DOHH2 (cell line): ENCODE data around the gene INTS15.
A peak's percentile ranks its signal among the peaks of the same experiment; 100 is the strongest.

Experiments used
- H3F3A ChIP-seq: fragments of 200-600 bp; sonication (generic), shearing (Covaris generic); 2 replicates; pipeline ENCODE4 v1.6.0; 2016; ENCODE audit warnings: antibody characterized with exemption, mild to moderate bottlenecking; ENCODE audit not compliant: control insufficient read depth, insufficient read depth
- H3K27ac ChIP-seq: fragments of 200-600 bp; sonication (generic); 2 replicates; pipeline ENCODE4 v1.5.1; 2014; ENCODE audit warnings: low read depth, mild to moderate bottlenecking, low read length, moderate library complexity
- H3K27me3 ChIP-seq: fragments of 200-600 bp; sonication (generic); 2 replicates; pipeline ENCODE4 v1.6.1; 2014; ENCODE audit warnings: mild to moderate bottlenecking, low read length, mixed read lengths; ENCODE audit not compliant: control insufficient read depth
- H3K36me3 ChIP-seq: fragments of 200-600 bp; sonication (generic); 2 replicates; pipeline ENCODE4 v1.6.1; 2014; ENCODE audit warnings: mild to moderate bottlenecking, low read length, moderate library complexity, mixed read lengths; ENCODE audit not compliant: control insufficient read depth
- H3K4me1 ChIP-seq: fragments of 200-600 bp; sonication (generic); 2 replicates; pipeline ENCODE4 v1.6.1; 2014; ENCODE audit warnings: mild to moderate bottlenecking, low read length, mixed read lengths; ENCODE audit not compliant: control insufficient read depth
- H3K4me2 ChIP-seq: fragments of 200-600 bp; sonication (generic); 2 replicates; pipeline ENCODE4 v1.6.0; 2014; ENCODE audit warnings: mild to moderate bottlenecking, low read length, moderate library complexity
- H3K4me3 ChIP-seq: fragments of 200-600 bp; sonication (generic); 2 replicates; pipeline ENCODE4 v1.5.1; 2014; ENCODE audit warnings: mild to moderate bottlenecking, low read length, mixed read lengths
- H3K79me2 ChIP-seq: fragments of 200-600 bp; sonication (generic); 2 replicates; pipeline ENCODE4 v1.6.1; 2014; ENCODE audit warnings: mild to moderate bottlenecking, low read length, mixed read lengths; ENCODE audit not compliant: control insufficient read depth
- H3K9me2 ChIP-seq: fragments of 200-600 bp; sonication (generic); replicated peaks from 2 replicates; pipeline ENCODE4 v1.6.1; 2014; ENCODE audit warnings: mild to moderate bottlenecking, low read length, mixed read lengths; ENCODE audit not compliant: control insufficient read depth
- H3K9me3 ChIP-seq: fragments of 200-600 bp; sonication (generic); 2 replicates; pipeline ENCODE4 v1.6.1; 2014; ENCODE audit warnings: antibody characterized with exemption, low read length, mixed read lengths; ENCODE audit not compliant: control insufficient read depth, insufficient read depth
- H4K20me1 ChIP-seq: fragments of 200-600 bp; sonication (generic); 2 replicates; pipeline ENCODE4 v1.6.0; 2014; ENCODE audit warnings: low read depth, mild to moderate bottlenecking, antibody characterized with exemption, low read length, moderate library complexity; ENCODE audit not compliant: control insufficient read depth, insufficient read depth
- EZH2phosphoT487 ChIP-seq: fragments of 200-600 bp; sonication (generic); IDR thresholded peaks from 2 replicates; pipeline ENCODE4 v1.6.1; 2017; ENCODE audit warnings: borderline replicate concordance, mild to moderate bottlenecking, antibody characterized with exemption, low read length, moderate library complexity, mixed read lengths
- TF ChIP-seq, protein P1 (sequence below): fragments of 200-600 bp; sonication (generic); IDR thresholded peaks from one replicate; pipeline ENCODE4 v1.5.1; 2014; ENCODE audit warnings: antibody characterized with exemption, mild to moderate bottlenecking, low read depth, low read length; ENCODE audit not compliant: poor library complexity, severe bottlenecking

INTS15 gene

DNA sequence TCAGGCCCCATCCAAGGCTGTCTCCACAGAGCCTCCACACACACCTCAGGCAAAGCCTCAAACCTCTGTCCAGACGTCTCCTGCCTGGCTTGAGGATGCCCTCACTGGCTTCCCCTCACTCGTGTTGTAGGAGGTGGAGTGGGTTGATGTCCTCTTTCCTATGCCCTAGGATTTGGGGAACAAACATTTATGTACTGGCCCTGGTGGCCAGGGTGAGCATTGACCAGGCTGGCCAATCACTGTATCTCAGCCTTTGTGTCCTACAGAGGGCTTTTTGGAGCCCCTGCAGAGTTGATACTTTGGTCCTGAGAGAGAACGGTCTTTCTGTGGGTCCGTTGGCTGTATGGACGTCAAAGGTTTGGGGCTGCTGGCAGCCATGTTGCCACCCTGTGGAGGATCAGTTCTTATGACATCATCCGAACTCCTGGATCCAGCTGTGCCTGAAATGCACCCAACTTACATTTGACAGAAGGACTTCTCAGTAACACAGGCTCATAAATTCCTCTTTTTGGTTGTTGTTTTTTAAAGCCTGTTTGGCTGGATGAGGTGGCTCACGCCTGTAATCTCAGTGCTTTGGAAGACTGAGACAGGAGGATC, 36.3 kb upstream of the INTS15 start:
- Histone ChIP-seq H3F3A (no peaks in the 10 kb centered on the region), H4K20me1 (no peaks in the 10 kb centered on the region), H3K79me2 (no peaks in the 10 kb centered on the region), H3K4me3 (no peak overlapping the region), H3K27me3 (no peaks in the 10 kb centered on the region), H3K36me3 (no peaks in the 10 kb centered on the region), H3K9me2 (no peaks in the 10 kb centered on the region), H3K4me2 (no peak overlapping the region), H3K4me1 (peaks cover 8% of the 10 kb centered on the region), H3K9me3 (no peaks in the 10 kb centered on the region), H3K27ac (no peak overlapping the region)
- TF ChIP-seq, protein P1, sequence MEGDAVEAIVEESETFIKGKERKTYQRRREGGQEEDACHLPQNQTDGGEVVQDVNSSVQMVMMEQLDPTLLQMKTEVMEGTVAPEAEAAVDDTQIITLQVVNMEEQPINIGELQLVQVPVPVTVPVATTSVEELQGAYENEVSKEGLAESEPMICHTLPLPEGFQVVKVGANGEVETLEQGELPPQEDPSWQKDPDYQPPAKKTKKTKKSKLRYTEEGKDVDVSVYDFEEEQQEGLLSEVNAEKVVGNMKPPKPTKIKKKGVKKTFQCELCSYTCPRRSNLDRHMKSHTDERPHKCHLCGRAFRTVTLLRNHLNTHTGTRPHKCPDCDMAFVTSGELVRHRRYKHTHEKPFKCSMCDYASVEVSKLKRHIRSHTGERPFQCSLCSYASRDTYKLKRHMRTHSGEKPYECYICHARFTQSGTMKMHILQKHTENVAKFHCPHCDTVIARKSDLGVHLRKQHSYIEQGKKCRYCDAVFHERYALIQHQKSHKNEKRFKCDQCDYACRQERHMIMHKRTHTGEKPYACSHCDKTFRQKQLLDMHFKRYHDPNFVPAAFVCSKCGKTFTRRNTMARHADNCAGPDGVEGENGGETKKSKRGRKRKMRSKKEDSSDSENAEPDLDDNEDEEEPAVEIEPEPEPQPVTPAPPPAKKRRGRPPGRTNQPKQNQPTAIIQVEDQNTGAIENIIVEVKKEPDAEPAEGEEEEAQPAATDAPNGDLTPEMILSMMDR: no peak
- no peak for TF ChIP-seq EZH2phosphoT487

DNA sequence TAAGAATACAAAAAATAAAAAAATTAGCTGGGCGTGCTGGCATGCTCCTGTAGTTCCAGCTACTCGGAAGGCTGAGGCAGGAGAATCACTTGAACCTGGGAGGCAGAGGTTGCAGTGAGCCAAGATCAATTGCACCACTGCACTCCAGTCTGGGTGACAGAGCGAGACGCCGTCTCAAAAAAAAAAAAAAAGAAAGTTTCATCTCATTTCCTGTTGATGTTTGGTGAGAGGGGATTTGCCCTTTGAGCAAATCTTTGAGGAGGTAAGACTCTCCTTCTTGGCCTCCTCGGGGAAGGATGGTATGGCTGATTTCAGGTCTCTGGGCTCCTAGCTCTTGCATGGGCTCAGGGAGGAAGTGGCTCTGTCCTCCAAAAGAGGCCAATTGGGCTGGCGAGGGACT, 35.0 kb upstream of the INTS15 start:
- Histone ChIP-seq H3K4me3 (no peak overlapping the region), H3K4me2 (peak overlapping the region; percentile 21), H3K9me3 (no peaks in the 10 kb centered on the region), H4K20me1 (no peaks in the 10 kb centered on the region), H3F3A (no peaks in the 10 kb centered on the region), H3K9me2 (no peaks in the 10 kb centered on the region), H3K27me3 (peaks cover under 1% of the 10 kb centered on the region; the same call in 1 of the 2 replicates), H3K27ac (no peak overlapping the region), H3K4me1 (peaks cover 8% of the 10 kb centered on the region), H3K79me2 (no peaks in the 10 kb centered on the region), H3K36me3 (no peaks in the 10 kb centered on the region)
- TF ChIP-seq, protein P1: no peak
- no peak for TF ChIP-seq EZH2phosphoT487

DNA sequence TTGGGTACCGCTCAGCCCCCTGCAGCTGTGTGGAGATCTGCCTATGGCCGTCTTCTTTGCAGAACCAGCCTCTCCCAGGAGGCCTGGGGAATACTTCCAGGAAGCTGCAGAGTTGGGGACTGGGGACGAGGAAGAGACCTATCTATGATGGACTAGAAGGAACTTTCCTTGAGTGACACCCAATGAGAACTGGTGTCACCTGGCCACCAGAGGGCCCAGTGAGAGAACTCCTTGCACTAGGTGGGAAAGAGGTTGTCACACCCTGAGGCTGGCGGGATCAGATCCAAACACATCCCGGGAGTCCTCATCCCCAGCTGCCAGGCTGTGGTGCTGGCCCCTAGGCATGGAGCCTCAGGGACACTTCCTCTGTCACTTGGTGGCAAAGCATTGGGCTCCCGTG, 33.6 kb upstream of the INTS15 start:
- H4K20me1 ChIP-seq: no peaks in the 10 kb centered on the region
- no peak overlapping the region for H3K4me3 ChIP-seq
- H3K9me2 ChIP-seq: no peaks in the 10 kb centered on the region
- peaks cover 8% of the 10 kb centered on the region for H3K4me1 ChIP-seq
- H3K27ac ChIP-seq: no peak overlapping the region
- no peaks in the 10 kb centered on the region for H3K9me3 ChIP-seq
- H3K79me2 ChIP-seq: no peaks in the 10 kb centered on the region
- H3K36me3 ChIP-seq: no peaks in the 10 kb centered on the region
- TF ChIP-seq, protein P1: peak; percentile 69
- TF ChIP-seq EZH2phosphoT487: no peak
- no peak overlapping the region for H3K4me2 ChIP-seq
- H3F3A ChIP-seq: no peaks in the 10 kb centered on the region
- peaks cover 3% of the 10 kb centered on the region; the same call in 1 of the 2 replicates for H3K27me3 ChIP-seq
